ENCODE data around the gene CCDC138. TPM values are rescaled to one million over a fixed set of nuclear protein-coding genes. Genes with fewer than 3 reads are reported as not detected.

Gene CCDC138
- total RNA-seq, 1 donor from 2014 or later: 27.9 TPM

- Mint-ChIP-seq H3K9me3 (peaks cover 19% of the 10 kb centered on the region), H3K4me1 (ENCODE audit: unreplicated experiment) (peaks cover 10% of the 10 kb centered on the region), H3K4me3 (no peak overlapping the region), H3K36me3 (peaks cover 27% of the 10 kb centered on the region), H3K27ac (no peak overlapping the region), H3K27me3 (no peaks in the 10 kb centered on the region)
- no peak for TF ChIP-seq CTCF (conservative IDR thresholded peaks at IDR 0.05)
- no peak for DNase-seq (ENCODE audit: extremely low spot score, unreplicated experiment)
Observed at GRCh38 chr2:108896741-108897140, 110.2 kb downstream of the CCDC138 start.

- H3K9me3 Mint-ChIP-seq: peaks cover 15% of the 10 kb centered on the region
Observed at GRCh38 chr2:108898315-108899082, 111.9 kb downstream of the CCDC138 start.

DNA sequence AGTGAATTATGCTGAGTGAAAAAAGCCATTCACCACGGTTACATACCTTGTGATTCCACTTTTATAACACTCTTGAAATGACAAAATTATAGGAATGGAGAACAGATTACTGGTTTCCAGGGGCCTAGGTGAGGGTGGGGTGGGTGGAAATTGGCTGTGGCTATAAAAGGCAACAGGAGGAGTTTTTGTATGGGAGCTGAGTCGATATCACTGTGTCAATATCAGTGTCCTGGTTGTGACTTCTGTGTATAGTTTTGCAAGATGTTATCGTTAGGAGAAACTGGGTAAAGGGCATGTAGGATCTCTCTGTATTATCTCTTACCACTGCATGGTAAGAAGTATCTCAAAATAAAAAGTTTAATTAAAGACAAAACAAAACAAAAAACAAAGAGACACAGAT is 118.1 kb downstream of the CCDC138 start:
- TF ChIP-seq CTCF (conservative IDR thresholded peaks at IDR 0.05): no peak
- H3K27ac Mint-ChIP-seq: no peak overlapping the region

More at GRCh38 chr2:108898315-108899082, 111.9 kb downstream of the CCDC138 start:
- Mint-ChIP-seq H3K36me3 (peaks cover 18% of the 10 kb centered on the region), H3K27me3 (no peaks in the 10 kb centered on the region), H3K4me3 (no peak overlapping the region), H3K27ac (no peak overlapping the region), H3K4me1 (ENCODE audit: unreplicated experiment) (peaks cover 7% of the 10 kb centered on the region)
- no peak for DNase-seq (ENCODE audit: extremely low spot score, unreplicated experiment)
- TF ChIP-seq CTCF (conservative IDR thresholded peaks at IDR 0.05): no peak

DNA sequence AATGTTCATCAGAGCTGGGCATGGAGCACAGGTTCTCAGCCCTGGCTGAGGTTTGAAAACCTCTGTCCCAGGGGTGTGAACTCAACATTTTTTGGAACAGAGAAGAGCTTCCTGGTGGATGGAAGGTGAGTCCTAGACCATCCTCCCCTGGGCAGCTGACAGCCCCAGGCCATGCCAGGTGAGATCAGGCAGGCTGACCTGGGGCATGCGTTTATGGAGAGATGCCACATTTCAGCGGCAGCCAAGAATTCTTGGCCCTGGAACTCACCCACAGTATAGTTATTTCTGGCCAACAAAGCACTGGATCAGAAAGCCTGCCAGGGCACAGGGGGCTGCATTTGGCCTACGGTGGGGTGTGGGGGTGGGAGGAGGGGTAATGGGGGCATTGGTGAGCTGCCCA is 118.6 kb downstream of the CCDC138 start:
- H3K4me1 Mint-ChIP-seq (ENCODE audit: unreplicated experiment): no peaks in the 10 kb centered on the region
- no peak for TF ChIP-seq CTCF (conservative IDR thresholded peaks at IDR 0.05)
- H3K27me3 Mint-ChIP-seq: no peaks in the 10 kb centered on the region
- peaks cover 5% of the 10 kb centered on the region for H3K36me3 Mint-ChIP-seq
- DNase-seq (ENCODE audit: extremely low spot score, unreplicated experiment): no peak
- H3K9me3 Mint-ChIP-seq: peaks cover 5% of the 10 kb centered on the region
- no peak overlapping the region for H3K27ac Mint-ChIP-seq
- no peak overlapping the region for H3K4me3 Mint-ChIP-seq

More for the DNA sequence above, 118.1 kb downstream of the CCDC138 start:
- H3K27me3 Mint-ChIP-seq: no peaks in the 10 kb centered on the region
- DNase-seq (ENCODE audit: extremely low spot score, unreplicated experiment): no peak
- no peaks in the 10 kb centered on the region for H3K4me1 Mint-ChIP-seq (ENCODE audit: unreplicated experiment)
- H3K36me3 Mint-ChIP-seq: peaks cover 5% of the 10 kb centered on the region
- H3K9me3 Mint-ChIP-seq: peaks cover 5% of the 10 kb centered on the region
- no peak overlapping the region for H3K4me3 Mint-ChIP-seq

DNA sequence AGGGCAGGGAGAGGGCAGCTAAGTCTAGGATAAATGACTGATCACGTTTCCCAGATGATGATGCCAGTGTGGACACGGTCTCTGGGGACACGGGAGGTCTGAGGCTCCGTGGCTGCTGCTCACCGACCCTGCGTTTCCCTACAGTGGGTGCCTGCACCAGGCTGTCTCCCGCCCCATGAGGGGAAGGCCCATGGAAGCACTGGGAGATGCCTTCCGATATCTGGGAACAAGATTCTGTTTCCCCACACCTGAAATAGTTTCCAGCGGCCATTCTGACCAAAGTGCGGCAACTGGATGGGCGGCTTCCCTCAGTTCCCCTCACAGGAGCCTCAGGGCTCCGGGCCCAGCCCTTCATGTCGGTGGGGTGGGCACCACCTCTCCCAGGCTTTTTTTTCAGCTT is 119.3 kb downstream of the CCDC138 start:
- Mint-ChIP-seq H3K4me1 (ENCODE audit: unreplicated experiment) (no peaks in the 10 kb centered on the region), H3K27me3 (no peaks in the 10 kb centered on the region), H3K36me3 (peaks cover under 1% of the 10 kb centered on the region), H3K4me3 (no peak overlapping the region), H3K9me3 (no peaks in the 10 kb centered on the region), H3K27ac (no peak overlapping the region)
- TF ChIP-seq CTCF (conservative IDR thresholded peaks at IDR 0.05): no peak
- peak; percentile 47 for DNase-seq (ENCODE audit: extremely low spot score, unreplicated experiment)
